ENCODE results near the gene TMEM238L.

Gene TMEM238L

GRCh38 chr17:10775058-10775457 lies 28.8 kb downstream of the TMEM238L start:
- Histone ChIP-seq H3K27me3 (no peaks in the 10 kb centered on the region), H3K4me3 (ENCODE audit: low read depth, low read length) (no peak overlapping the region), H3K9me3 (no peaks in the 10 kb centered on the region), H3K4me1 (no peaks in the 10 kb centered on the region), H3K36me3 (no peaks in the 10 kb centered on the region)
- TF ChIP-seq, protein P1, sequence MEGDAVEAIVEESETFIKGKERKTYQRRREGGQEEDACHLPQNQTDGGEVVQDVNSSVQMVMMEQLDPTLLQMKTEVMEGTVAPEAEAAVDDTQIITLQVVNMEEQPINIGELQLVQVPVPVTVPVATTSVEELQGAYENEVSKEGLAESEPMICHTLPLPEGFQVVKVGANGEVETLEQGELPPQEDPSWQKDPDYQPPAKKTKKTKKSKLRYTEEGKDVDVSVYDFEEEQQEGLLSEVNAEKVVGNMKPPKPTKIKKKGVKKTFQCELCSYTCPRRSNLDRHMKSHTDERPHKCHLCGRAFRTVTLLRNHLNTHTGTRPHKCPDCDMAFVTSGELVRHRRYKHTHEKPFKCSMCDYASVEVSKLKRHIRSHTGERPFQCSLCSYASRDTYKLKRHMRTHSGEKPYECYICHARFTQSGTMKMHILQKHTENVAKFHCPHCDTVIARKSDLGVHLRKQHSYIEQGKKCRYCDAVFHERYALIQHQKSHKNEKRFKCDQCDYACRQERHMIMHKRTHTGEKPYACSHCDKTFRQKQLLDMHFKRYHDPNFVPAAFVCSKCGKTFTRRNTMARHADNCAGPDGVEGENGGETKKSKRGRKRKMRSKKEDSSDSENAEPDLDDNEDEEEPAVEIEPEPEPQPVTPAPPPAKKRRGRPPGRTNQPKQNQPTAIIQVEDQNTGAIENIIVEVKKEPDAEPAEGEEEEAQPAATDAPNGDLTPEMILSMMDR (IDR thresholded peaks at IDR 0.05; ENCODE audit: low read depth, low read length), result no peak
- no peak for DNase-seq

GRCh38 chr17:10773391-10773790 lies 30.5 kb downstream of the TMEM238L start:
- TF ChIP-seq, protein P1 (IDR thresholded peaks at IDR 0.05; ENCODE audit: low read depth, low read length), result no peak
- Histone ChIP-seq H3K9me3 (no peaks in the 10 kb centered on the region), H3K4me3 (ENCODE audit: low read depth, low read length) (no peak overlapping the region), H3K27me3 (no peaks in the 10 kb centered on the region), H3K36me3 (no peaks in the 10 kb centered on the region), H3K4me1 (no peaks in the 10 kb centered on the region)
- DNase-seq, result no peak

DNA sequence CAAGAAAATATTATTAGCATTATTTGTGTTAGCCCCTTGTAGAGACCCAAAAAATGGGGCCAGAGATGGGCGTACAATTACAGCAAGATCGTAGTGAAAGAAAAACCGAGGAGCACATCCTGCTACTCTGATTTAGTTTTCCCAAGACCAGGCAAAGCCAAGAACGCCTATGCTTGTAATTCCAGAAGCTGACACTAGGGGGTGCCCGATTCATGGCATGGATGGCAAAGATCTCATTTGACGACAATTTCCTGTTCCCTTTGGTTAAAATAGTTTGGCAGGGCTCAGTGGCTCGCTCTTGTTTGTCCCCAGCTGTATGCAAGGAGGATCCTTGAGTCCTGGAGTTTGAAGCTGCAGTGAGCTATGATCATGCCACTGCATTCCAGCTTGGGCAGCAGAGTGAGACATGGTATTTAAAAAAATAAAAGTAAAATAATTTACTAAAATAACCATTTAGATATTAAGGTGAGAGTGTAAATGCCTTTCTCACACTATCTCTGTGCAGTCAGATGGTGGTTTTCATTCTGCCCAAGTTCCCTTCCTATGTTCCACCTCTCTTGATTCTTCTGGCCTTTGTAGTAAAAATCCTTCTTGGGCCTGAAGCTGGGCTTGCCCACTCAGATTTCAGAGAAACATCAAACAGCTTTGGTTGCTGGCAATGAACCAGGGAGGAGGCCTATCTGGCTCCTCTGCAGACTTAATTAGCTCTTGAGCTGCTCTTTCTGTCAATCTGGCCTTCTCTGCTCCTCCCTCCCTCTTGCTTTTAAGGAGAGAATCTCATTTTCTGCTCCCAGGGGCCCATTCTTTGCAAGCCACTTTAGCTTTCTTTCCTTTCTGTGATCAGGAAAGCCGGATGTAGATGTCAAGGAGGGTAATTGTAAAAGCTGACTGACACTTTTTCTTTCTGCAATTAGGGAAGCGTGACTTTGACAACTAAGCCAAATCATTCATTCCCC lies 31.2 kb downstream of the TMEM238L start:
- no peaks in the 10 kb centered on the region for H3K27me3 ChIP-seq
- no peaks in the 10 kb centered on the region for H3K9me3 ChIP-seq
- DNase-seq, result peak; percentile 18
- H3K4me3 ChIP-seq (ENCODE audit: low read depth, low read length), result no peak overlapping the region
- TF ChIP-seq, protein P1 (IDR thresholded peaks at IDR 0.05; ENCODE audit: low read depth, low read length), result peak; percentile 68
- H3K4me1 ChIP-seq, result no peaks in the 10 kb centered on the region
- no peaks in the 10 kb centered on the region for H3K36me3 ChIP-seq

- Histone ChIP-seq H3K4me3 (ENCODE audit: low read depth, low read length) (no peak overlapping the region), H3K9me3 (no peaks in the 10 kb centered on the region), H3K27me3 (no peaks in the 10 kb centered on the region), H3K36me3 (no peaks in the 10 kb centered on the region), H3K4me1 (no peaks in the 10 kb centered on the region)
- TF ChIP-seq, protein P1 (IDR thresholded peaks at IDR 0.05; ENCODE audit: low read depth, low read length), result no peak
- no peak for DNase-seq
Measured at GRCh38 chr17:10771148-10771547, 32.8 kb downstream of the TMEM238L start.

- H3K4me3 ChIP-seq (ENCODE audit: low read depth, low read length), result no peak overlapping the region
- DNase-seq, result no peak
- TF ChIP-seq, protein P1 (IDR thresholded peaks at IDR 0.05; ENCODE audit: low read depth, low read length), result no peak
- H3K27me3 ChIP-seq, result no peaks in the 10 kb centered on the region
- no peaks in the 10 kb centered on the region for H3K4me1 ChIP-seq
- no peaks in the 10 kb centered on the region for H3K36me3 ChIP-seq
- H3K9me3 ChIP-seq, result no peaks in the 10 kb centered on the region
Measured at GRCh38 chr17:10769840-10770239, 34.1 kb downstream of the TMEM238L start.

DNA sequence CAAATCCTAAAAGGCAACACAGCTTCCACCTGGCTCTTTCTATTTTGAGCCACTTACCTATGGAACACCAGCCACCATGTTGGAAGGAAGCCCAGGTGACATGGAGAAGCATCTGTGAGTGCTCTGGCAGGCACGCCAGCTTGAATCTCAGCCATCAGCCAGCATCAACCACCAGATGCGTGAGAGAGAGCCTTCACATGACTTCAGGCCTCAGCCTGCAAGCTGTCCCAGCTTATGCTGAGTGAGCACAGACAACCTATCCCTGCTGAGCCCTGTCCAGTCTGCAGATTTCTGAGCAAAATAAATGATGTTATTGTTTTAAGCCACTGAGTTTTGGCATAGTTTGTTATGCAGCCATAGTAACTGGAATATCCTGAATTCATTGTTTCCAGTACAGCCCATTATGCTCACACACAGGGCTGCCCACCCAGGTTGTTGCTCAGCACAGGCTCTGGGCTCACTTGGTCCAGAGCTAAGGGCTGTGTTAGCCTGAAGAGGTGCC lies 35.1 kb downstream of the TMEM238L start:
- Histone ChIP-seq H3K4me1 (no peaks in the 10 kb centered on the region), H3K4me3 (ENCODE audit: low read depth, low read length) (no peak overlapping the region), H3K9me3 (no peaks in the 10 kb centered on the region), H3K36me3 (no peaks in the 10 kb centered on the region), H3K27me3 (no peaks in the 10 kb centered on the region)
- TF ChIP-seq, protein P1 (IDR thresholded peaks at IDR 0.05; ENCODE audit: low read depth, low read length), result no peak
- DNase-seq, result no peak
